ENCODE data around the gene RTN4R. TPM values are rescaled to one million over a fixed set of nuclear protein-coding genes. Genes with fewer than 3 reads are reported as not detected.
"Not testable (repeated sequence)": the region's sequence is repeated elsewhere in the genome, so short reads cannot be mapped to it uniquely, and the experiment has no call there.

The RTN4R gene
- total RNA-seq, 1 donor from 2014 or later = 38.3 TPM

GRCh38 chr22:20308806-20309650, 40.9 kb upstream of the RTN4R start:
- not testable (repeated sequence) for H3K4me1 Mint-ChIP-seq (ENCODE audit: low read depth, unreplicated experiment); DNase-seq; H3K27me3 Mint-ChIP-seq (ENCODE audit: unreplicated experiment); H3K9me3 Mint-ChIP-seq (ENCODE audit: unreplicated experiment); H3K27ac Mint-ChIP-seq (ENCODE audit: unreplicated experiment); H3K36me3 Mint-ChIP-seq (ENCODE audit: unreplicated experiment); H3K4me3 Mint-ChIP-seq (ENCODE audit: unreplicated experiment)

DNA sequence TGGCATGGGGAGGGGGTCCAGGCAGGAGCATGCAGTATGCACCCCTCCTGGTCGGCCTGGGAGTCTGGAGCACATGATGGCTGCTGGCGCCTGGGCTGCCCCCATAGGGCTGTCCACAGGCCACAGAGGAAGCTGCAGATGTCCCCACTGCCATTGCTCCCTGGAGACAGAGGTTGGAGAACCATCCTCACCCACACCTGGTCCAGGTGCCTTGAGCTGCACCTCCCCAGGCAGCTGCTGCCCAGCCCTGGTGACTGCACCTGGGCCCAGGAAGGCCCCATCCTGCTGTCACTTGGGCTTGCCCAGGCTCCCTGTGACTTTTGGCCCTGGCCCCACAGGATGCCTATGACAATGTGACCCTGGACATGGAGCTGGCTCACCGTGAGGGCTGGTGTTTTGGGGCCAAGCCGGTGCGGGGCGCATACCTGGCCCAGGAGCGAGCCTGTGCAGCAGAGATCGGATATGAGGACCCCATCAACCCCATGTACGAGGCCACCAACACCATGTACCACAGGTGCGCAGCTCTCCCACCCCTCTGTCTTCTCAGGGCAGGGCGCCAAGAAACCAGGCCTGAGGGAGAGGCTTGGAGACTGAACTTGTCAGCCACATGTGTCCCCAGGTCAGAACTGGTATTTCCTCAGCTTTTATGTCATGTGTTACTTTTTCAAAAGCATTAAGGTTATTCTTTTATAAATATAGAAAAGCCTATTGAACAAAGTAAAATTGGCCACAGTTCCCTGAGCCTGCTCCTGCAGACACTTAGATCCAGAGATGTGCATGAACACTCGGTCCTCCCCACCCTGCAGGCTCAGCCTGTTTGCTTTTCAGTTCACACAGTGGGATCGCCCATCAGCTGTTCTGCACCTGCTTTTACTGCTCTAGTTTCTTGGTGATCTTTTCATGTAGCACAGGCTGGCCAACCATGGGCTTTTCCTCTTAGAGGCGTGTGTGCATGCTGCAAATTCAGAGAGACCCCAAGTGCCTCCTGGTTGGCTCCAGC, 39.6 kb upstream of the RTN4R start:
- H3K27me3 Mint-ChIP-seq (ENCODE audit: unreplicated experiment); DNase-seq; H3K36me3 Mint-ChIP-seq (ENCODE audit: unreplicated experiment); H3K4me3 Mint-ChIP-seq (ENCODE audit: unreplicated experiment); H3K9me3 Mint-ChIP-seq (ENCODE audit: unreplicated experiment); H3K27ac Mint-ChIP-seq (ENCODE audit: unreplicated experiment); H3K4me1 Mint-ChIP-seq (ENCODE audit: low read depth, unreplicated experiment): not testable (repeated sequence)

- H3K36me3 Mint-ChIP-seq (ENCODE audit: unreplicated experiment); DNase-seq; H3K4me3 Mint-ChIP-seq (ENCODE audit: unreplicated experiment); H3K4me1 Mint-ChIP-seq (ENCODE audit: low read depth, unreplicated experiment); H3K9me3 Mint-ChIP-seq (ENCODE audit: unreplicated experiment); H3K27me3 Mint-ChIP-seq (ENCODE audit: unreplicated experiment); H3K27ac Mint-ChIP-seq (ENCODE audit: unreplicated experiment): not testable (repeated sequence)
These were observed 38.7 kb upstream of the RTN4R start for GRCh38 chr22:20306646-20307447.

DNA sequence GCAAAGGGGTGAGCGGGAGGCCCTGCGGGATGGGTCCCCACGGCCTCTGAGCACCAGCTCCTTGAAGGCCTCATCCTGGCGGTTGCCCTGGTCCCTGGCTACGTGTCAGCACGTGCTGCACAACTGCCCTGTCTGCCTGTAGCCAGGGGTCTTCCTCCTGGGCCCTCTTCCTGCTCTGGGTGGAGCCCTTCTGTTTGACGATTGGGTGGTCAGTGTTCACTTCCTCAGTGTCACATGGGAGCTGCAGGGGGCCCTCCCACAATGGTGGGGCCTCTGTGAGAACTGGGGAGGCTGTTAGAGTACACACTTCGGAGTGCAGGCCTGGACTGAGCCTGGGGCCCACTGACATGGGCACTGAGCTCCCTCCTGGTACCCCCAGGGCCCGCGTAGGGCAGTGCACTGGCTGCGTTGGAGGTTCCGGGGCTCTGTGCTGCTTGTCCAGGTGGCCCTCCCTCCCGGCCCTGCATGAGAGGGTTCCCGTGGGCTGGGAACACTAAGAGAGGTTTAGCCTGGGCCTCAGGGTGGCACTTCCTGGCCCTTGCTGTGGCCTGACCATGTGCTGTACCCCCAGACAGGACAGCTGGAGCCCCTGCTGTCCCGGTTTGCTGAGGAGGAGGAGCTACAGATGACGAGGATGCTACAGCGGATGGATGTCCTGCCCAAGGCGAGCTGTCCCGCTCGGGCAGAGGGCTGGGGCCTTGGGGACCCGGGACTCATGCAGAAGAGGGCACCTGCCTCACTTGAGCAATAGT, 38.0 kb upstream of the RTN4R start:
- no peak for DNase-seq
- H3K27me3 Mint-ChIP-seq (ENCODE audit: unreplicated experiment) = peaks cover 6% of the 10 kb centered on the region
- TF ChIP-seq, protein P1, sequence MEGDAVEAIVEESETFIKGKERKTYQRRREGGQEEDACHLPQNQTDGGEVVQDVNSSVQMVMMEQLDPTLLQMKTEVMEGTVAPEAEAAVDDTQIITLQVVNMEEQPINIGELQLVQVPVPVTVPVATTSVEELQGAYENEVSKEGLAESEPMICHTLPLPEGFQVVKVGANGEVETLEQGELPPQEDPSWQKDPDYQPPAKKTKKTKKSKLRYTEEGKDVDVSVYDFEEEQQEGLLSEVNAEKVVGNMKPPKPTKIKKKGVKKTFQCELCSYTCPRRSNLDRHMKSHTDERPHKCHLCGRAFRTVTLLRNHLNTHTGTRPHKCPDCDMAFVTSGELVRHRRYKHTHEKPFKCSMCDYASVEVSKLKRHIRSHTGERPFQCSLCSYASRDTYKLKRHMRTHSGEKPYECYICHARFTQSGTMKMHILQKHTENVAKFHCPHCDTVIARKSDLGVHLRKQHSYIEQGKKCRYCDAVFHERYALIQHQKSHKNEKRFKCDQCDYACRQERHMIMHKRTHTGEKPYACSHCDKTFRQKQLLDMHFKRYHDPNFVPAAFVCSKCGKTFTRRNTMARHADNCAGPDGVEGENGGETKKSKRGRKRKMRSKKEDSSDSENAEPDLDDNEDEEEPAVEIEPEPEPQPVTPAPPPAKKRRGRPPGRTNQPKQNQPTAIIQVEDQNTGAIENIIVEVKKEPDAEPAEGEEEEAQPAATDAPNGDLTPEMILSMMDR (IDR thresholded peaks at IDR 0.05; ENCODE audit: partially characterized antibody, unreplicated experiment) = no peak
- no peaks in the 10 kb centered on the region for H3K36me3 Mint-ChIP-seq (ENCODE audit: unreplicated experiment)
- no peak overlapping the region for H3K27ac Mint-ChIP-seq (ENCODE audit: unreplicated experiment)
- H3K9me3 Mint-ChIP-seq (ENCODE audit: unreplicated experiment) = peaks cover 2% of the 10 kb centered on the region
- peaks cover 3% of the 10 kb centered on the region for H3K4me1 Mint-ChIP-seq (ENCODE audit: low read depth, unreplicated experiment)
- H3K4me3 Mint-ChIP-seq (ENCODE audit: unreplicated experiment) = no peak overlapping the region

GRCh38 chr22:20305230-20305893, 37.2 kb upstream of the RTN4R start:
- H3K27ac Mint-ChIP-seq (ENCODE audit: unreplicated experiment); H3K9me3 Mint-ChIP-seq (ENCODE audit: unreplicated experiment); H3K4me3 Mint-ChIP-seq (ENCODE audit: unreplicated experiment); H3K4me1 Mint-ChIP-seq (ENCODE audit: low read depth, unreplicated experiment); DNase-seq; H3K36me3 Mint-ChIP-seq (ENCODE audit: unreplicated experiment): not testable (repeated sequence)
- peaks cover 12% of the 10 kb centered on the region for H3K27me3 Mint-ChIP-seq (ENCODE audit: unreplicated experiment)

DNA sequence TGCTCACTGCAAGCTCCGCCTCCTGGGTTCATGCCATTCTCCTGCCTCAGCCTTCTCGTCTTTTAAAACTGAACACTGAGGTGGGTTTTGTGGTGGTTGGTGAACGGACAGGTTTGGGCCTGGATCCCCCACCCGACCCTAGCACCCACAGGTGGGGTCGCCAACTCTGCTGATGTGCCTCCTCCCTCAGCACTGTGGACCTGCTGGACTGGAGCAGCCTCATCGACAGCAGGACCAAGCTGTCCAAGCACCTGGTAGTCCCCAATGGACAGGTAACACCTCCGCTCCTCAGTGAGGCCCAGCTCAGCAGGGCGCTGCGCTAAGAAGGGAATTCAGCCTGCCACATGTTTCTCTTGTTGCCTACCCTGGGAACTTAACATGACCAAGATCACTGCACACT, 36.5 kb upstream of the RTN4R start:
- Mint-ChIP-seq H3K27me3 (ENCODE audit: unreplicated experiment) (peaks cover 12% of the 10 kb centered on the region), H3K27ac (ENCODE audit: unreplicated experiment) (no peak overlapping the region), H3K9me3 (ENCODE audit: unreplicated experiment) (peaks cover 2% of the 10 kb centered on the region), H3K4me3 (ENCODE audit: unreplicated experiment) (no peak overlapping the region), H3K36me3 (ENCODE audit: unreplicated experiment) (no peaks in the 10 kb centered on the region), H3K4me1 (ENCODE audit: low read depth, unreplicated experiment) (peaks cover 3% of the 10 kb centered on the region)
- TF ChIP-seq, protein P1 (IDR thresholded peaks at IDR 0.05; ENCODE audit: partially characterized antibody, unreplicated experiment) = no peak
- DNase-seq = no peak

GRCh38 chr22:20303229-20303534, 35.1 kb upstream of the RTN4R start:
- H3K4me1 Mint-ChIP-seq (ENCODE audit: low read depth, unreplicated experiment); DNase-seq: not testable (repeated sequence)

More at GRCh38 chr22:20303229-20303534, 35.1 kb upstream of the RTN4R start:
- H3K9me3 Mint-ChIP-seq (ENCODE audit: unreplicated experiment); H3K4me3 Mint-ChIP-seq (ENCODE audit: unreplicated experiment); H3K27ac Mint-ChIP-seq (ENCODE audit: unreplicated experiment); H3K36me3 Mint-ChIP-seq (ENCODE audit: unreplicated experiment): not testable (repeated sequence)
- H3K27me3 Mint-ChIP-seq (ENCODE audit: unreplicated experiment) = peaks cover 12% of the 10 kb centered on the region
